GM12892 (cell line): Measurements from ENCODE around the gene PAM16.

Experiments used
- POLR2A ChIP-seq: IDR thresholded peaks from 2 replicates; pipeline ENCODE4 v1.6.1; 2011; ENCODE audit warnings: low read depth, low read length, control low read depth
- TAF1 ChIP-seq: IDR thresholded peaks from 2 replicates; pipeline ENCODE4 v1.6.1; 2011; ENCODE audit warnings: low read depth, mild to moderate bottlenecking, control low read depth, low read length, borderline replicate concordance

DNA sequence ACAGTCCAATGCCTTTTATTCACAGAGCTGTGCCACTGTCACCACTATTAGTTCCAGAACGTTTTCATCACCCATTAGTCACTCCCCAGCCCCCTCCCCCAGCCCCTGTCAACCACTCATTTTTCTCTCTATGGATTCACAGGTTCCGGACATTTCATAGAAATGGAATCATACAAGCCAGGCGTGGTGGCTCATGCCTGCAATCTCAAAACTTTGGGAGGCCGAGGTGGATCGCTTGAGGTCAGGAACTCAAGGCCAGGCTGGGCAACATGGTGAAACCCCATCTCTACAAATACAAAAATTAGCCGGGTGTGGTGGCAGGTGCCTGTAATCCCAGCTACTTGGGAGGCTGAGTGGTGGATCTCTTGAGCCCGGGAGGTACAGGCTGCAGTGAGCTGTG lies 759 bp upstream of the PAM16 start:
- no peak for TF ChIP-seq TAF1
- TF ChIP-seq POLR2A, result no peak
